Activated CD8-positive, alpha-beta memory T cell treated with anti-CD3 and anti-CD28 coated beads for 36 hours (primary cell): Measurements from ENCODE around the gene TBC1D30. TPM values are rescaled to one million over a fixed set of nuclear protein-coding genes. Genes with fewer than 3 reads are reported as not detected.
"Not testable (repeated sequence)": the region's sequence is repeated elsewhere in the genome, so short reads cannot be mapped to it uniquely, and the experiment has no call there.

ENCODE experiments used
- CTCF ChIA-PET: fragments of 350-600 bp; sonication (Branson Sonifier 250); formaldehyde crosslinking; loops from one replicate; lab custom pipeline; 2021; ENCODE audit warnings: antibody characterized with exemption; lab: Charles Lee
- POLR2A ChIA-PET: fragments of 350-600 bp; sonication (Branson Sonifier 250); formaldehyde crosslinking; loops from one replicate; lab custom pipeline; 2021; ENCODE audit warnings: antibody characterized with exemption; lab: Charles Lee
- total RNA-seq, 2 experiments: library from RNA; stranded (reverse); gene quantifications; one replicate each; pipeline ENCODE4 v1.2.3, GENCODE V29; 2021

The TBC1D30 gene
- total RNA-seq, 2 experiments from 2014 or later: 1.9 to 2.8 TPM

GRCh38 chr12:64800640-64801039 lies 23.8 kb upstream of the TBC1D30 start:
- ChIA-PET CTCF (interaction anchor here (2.1 kb wide), 1 partner anchor 323 kb away, joined by 7 read pairs; no protein-coding TSS in a partner anchor), POLR2A (no interaction called here)

- CTCF ChIA-PET: interaction anchor here (0.5 to 2.1 kb wide), 5 partner anchors 12 to 536 kb away, joined by 3 to 7 read pairs (median 3); no protein-coding TSS in a partner anchor
- POLR2A ChIA-PET: no interaction called here
Observed at GRCh38 chr12:64801381-64801780, 23.1 kb upstream of the TBC1D30 start.

GRCh38 chr12:64802180-64802775 lies 22.2 kb upstream of the TBC1D30 start:
- POLR2A ChIA-PET: not testable (repeated sequence)
- CTCF ChIA-PET: interaction anchor here (0.5 to 2.1 kb wide), 6 partner anchors 13 to 535 kb away, joined by 3 to 7 read pairs (median 3); no protein-coding TSS in a partner anchor

GRCh38 chr12:64806173-64806572 lies 18.3 kb upstream of the TBC1D30 start:
- ChIA-PET POLR2A (no interaction called here), CTCF (interaction anchor here (0.7 kb wide), 1 partner anchor 9 kb away, joined by 3 read pairs; no protein-coding TSS in a partner anchor)

GRCh38 chr12:64806593-64807460 lies 17.6 kb upstream of the TBC1D30 start:
- POLR2A ChIA-PET: no interaction called here
- CTCF ChIA-PET: no interaction called here

GRCh38 chr12:64808110-64808509 lies 16.3 kb upstream of the TBC1D30 start:
- ChIA-PET POLR2A (no interaction called here), CTCF (no interaction called here)

GRCh38 chr12:64810831-64811230 lies 13.6 kb upstream of the TBC1D30 start:
- CTCF ChIA-PET: no interaction called here

GRCh38 chr12:64813723-64814122 lies 10.7 kb upstream of the TBC1D30 start:
- ChIA-PET POLR2A (no interaction called here), CTCF (no interaction called here)

More at GRCh38 chr12:64810831-64811230, 13.6 kb upstream of the TBC1D30 start:
- POLR2A ChIA-PET: no interaction called here

- POLR2A ChIA-PET: no interaction called here
- CTCF ChIA-PET: interaction anchor here (1.1 kb wide), 1 partner anchor 13 kb away, joined by 3 read pairs; no protein-coding TSS in a partner anchor
Observed at GRCh38 chr12:64814432-64814831, 10.0 kb upstream of the TBC1D30 start.

GRCh38 chr12:64819816-64820402 lies 4.5 kb upstream of the TBC1D30 start:
- ChIA-PET CTCF (no interaction called here), POLR2A (no interaction called here)

GRCh38 chr12:64820593-64820992 lies 3.9 kb upstream of the TBC1D30 start:
- POLR2A ChIA-PET: no interaction called here
- CTCF ChIA-PET: no interaction called here

- ChIA-PET CTCF (no interaction called here), POLR2A (no interaction called here)
Observed at GRCh38 chr12:64821116-64821630, 3.3 kb upstream of the TBC1D30 start.

- CTCF ChIA-PET: no interaction called here
Observed at GRCh38 chr12:64824130-64824499, 332 bp upstream of the TBC1D30 start.

GRCh38 chr12:64825143-64826021 lies 935 bp downstream of the TBC1D30 start:
- ChIA-PET POLR2A (no interaction called here), CTCF (no interaction called here)

More at GRCh38 chr12:64824130-64824499, 332 bp upstream of the TBC1D30 start:
- POLR2A ChIA-PET: no interaction called here

GRCh38 chr12:64826234-64826633 lies 1.8 kb downstream of the TBC1D30 start:
- CTCF ChIA-PET: no interaction called here
- POLR2A ChIA-PET: no interaction called here

GRCh38 chr12:64828713-64829112 lies 4.3 kb downstream of the TBC1D30 start:
- POLR2A ChIA-PET: no interaction called here
- CTCF ChIA-PET: no interaction called here

GRCh38 chr12:64833928-64834327 lies 9.5 kb downstream of the TBC1D30 start:
- POLR2A ChIA-PET: no interaction called here
- CTCF ChIA-PET: no interaction called here

- CTCF ChIA-PET: no interaction called here
- POLR2A ChIA-PET: no interaction called here
Observed at GRCh38 chr12:64835901-64836300, 11.5 kb downstream of the TBC1D30 start.

- POLR2A ChIA-PET: no interaction called here
Observed at GRCh38 chr12:64836856-64837255, 12.4 kb downstream of the TBC1D30 start.

More at GRCh38 chr12:64836856-64837255, 12.4 kb downstream of the TBC1D30 start:
- CTCF ChIA-PET: no interaction called here
